ENCODE results near the gene HPS4. TPM values are rescaled to one million over a fixed set of nuclear protein-coding genes. Genes with fewer than 3 reads are reported as not detected.

HPS4 gene
- total RNA-seq, 1 donor = 28.1 TPM

GRCh38 chr22:26499188-26499703 is 15.7 kb upstream of the HPS4 start:
- no peak overlapping the region for H3K4me3 ChIP-seq (ENCODE audit: low read depth, low read length)
- no peak for DNase-seq (ENCODE audit: low read depth)
- no peak for TF ChIP-seq CTCF (IDR thresholded peaks at IDR 0.05; ENCODE audit: insufficient read depth, low read depth, low read length)

- no peak for TF ChIP-seq CTCF (IDR thresholded peaks at IDR 0.05; ENCODE audit: insufficient read depth, low read depth, low read length)
- DNase-seq (ENCODE audit: low read depth) = no peak
Measured at GRCh38 chr22:26496456-26496855, 12.9 kb upstream of the HPS4 start.

GRCh38 chr22:26494506-26494905 is 10.9 kb upstream of the HPS4 start:
- no peak overlapping the region for H3K4me3 ChIP-seq (ENCODE audit: low read depth, low read length)
- TF ChIP-seq CTCF (IDR thresholded peaks at IDR 0.05; ENCODE audit: insufficient read depth, low read depth, low read length) = no peak
- no peak for DNase-seq (ENCODE audit: low read depth)

More at GRCh38 chr22:26496456-26496855, 12.9 kb upstream of the HPS4 start:
- no peak overlapping the region for H3K4me3 ChIP-seq (ENCODE audit: low read depth, low read length)

GRCh38 chr22:26492220-26492619 is 8.6 kb upstream of the HPS4 start:
- no peak for TF ChIP-seq CTCF (IDR thresholded peaks at IDR 0.05; ENCODE audit: insufficient read depth, low read depth, low read length)
- no peak for DNase-seq (ENCODE audit: low read depth)
- no peak overlapping the region for H3K4me3 ChIP-seq (ENCODE audit: low read depth, low read length)

GRCh38 chr22:26489447-26490036 is 6.0 kb upstream of the HPS4 start:
- TF ChIP-seq CTCF (IDR thresholded peaks at IDR 0.05; ENCODE audit: insufficient read depth, low read depth, low read length) = no peak
- no peak for DNase-seq (ENCODE audit: low read depth)
- no peak overlapping the region for H3K4me3 ChIP-seq (ENCODE audit: low read depth, low read length)

GRCh38 chr22:26487996-26488395 is 4.4 kb upstream of the HPS4 start:
- no peak for TF ChIP-seq CTCF (IDR thresholded peaks at IDR 0.05; ENCODE audit: insufficient read depth, low read depth, low read length)
- H3K4me3 ChIP-seq (ENCODE audit: low read depth, low read length) = no peak overlapping the region
- DNase-seq (ENCODE audit: low read depth) = no peak

- no peak overlapping the region for H3K4me3 ChIP-seq (ENCODE audit: low read depth, low read length)
- no peak for DNase-seq (ENCODE audit: low read depth)
- no peak for TF ChIP-seq CTCF (IDR thresholded peaks at IDR 0.05; ENCODE audit: insufficient read depth, low read depth, low read length)
Measured at GRCh38 chr22:26486394-26486793, 2.8 kb upstream of the HPS4 start.

Data from fibroblast of villous mesenchyme (primary cell).